Ascending aorta (tissue), 2 donors: ENCODE data around the gene APP. TPM values are rescaled to one million over a fixed set of nuclear protein-coding genes. Genes with fewer than 3 reads are reported as not detected.
"Not testable (repeated sequence)": the region's sequence is repeated elsewhere in the genome, so short reads cannot be mapped to it uniquely, and the experiment has no call there.

ENCODE experiments used
- DNase-seq, 2 donors: peaks; one replicate each; pipeline ENCODE4 v3.0.0-alpha.2; 2019; ENCODE audit warnings: low spot score in 2 of 2
- H3K27ac ChIP-seq, 2 donors: fragments of 200-600 bp; sonication (generic); one replicate each; pipeline ENCODE4 v1.5.1; 2016 to 2017; ENCODE audit warnings: mild to moderate bottlenecking in 1 of 2
- H3K27me3 ChIP-seq: fragments of 200-600 bp; sonication (generic); one replicate; pipeline ENCODE4 v1.5.1; 2017
- H3K36me3 ChIP-seq, 2 donors: fragments of 200-600 bp; sonication (generic); one replicate each; pipeline ENCODE4 v1.5.1; 2016
- H3K4me1 ChIP-seq, 2 donors: fragments of 200-600 bp; sonication (generic); one replicate each; pipeline ENCODE4 v1.5.1; 2016 to 2017; ENCODE audit warnings: mild to moderate bottlenecking in 1 of 2
- H3K4me3 ChIP-seq, 2 donors: fragments of 200-600 bp; sonication (generic); one replicate each; pipeline ENCODE4 v1.5.1; 2016 to 2017; ENCODE audit warnings: mild to moderate bottlenecking in 1 of 2
- H3K9me3 ChIP-seq, 2 donors: fragments of 200-600 bp; sonication (generic); one replicate each; pipeline ENCODE4 v1.5.1; 2016
- CTCF ChIP-seq, 3 experiments: fragments of 200-600 bp in 2 of 3; fragments of 450-650 bp in 1 of 3; sonication (generic) in 2 of 3; IDR thresholded peaks; one replicate each; pipeline ENCODE4 v1.5.1; 2016 to 2019; ENCODE audit warnings: antibody characterized with exemption in 3 of 3, mild to moderate bottlenecking in 1 of 3, moderate library complexity in 1 of 3
- intact Hi-C: fragments of 100-400 bp; cut with DNase I; formaldehyde crosslinking; loops from one replicate; pipeline ENCODE4 v1.15.1; 2023
- total RNA-seq: library from RNA; depleted of rRNA; stranded (reverse); fragments of >200 nt; gene quantifications from one replicate; pipeline ENCODE4 v1.1.0, GENCODE V29; 2016

Gene APP
- total RNA-seq, 1 donor from 2014 or later, result 350 TPM

DNA sequence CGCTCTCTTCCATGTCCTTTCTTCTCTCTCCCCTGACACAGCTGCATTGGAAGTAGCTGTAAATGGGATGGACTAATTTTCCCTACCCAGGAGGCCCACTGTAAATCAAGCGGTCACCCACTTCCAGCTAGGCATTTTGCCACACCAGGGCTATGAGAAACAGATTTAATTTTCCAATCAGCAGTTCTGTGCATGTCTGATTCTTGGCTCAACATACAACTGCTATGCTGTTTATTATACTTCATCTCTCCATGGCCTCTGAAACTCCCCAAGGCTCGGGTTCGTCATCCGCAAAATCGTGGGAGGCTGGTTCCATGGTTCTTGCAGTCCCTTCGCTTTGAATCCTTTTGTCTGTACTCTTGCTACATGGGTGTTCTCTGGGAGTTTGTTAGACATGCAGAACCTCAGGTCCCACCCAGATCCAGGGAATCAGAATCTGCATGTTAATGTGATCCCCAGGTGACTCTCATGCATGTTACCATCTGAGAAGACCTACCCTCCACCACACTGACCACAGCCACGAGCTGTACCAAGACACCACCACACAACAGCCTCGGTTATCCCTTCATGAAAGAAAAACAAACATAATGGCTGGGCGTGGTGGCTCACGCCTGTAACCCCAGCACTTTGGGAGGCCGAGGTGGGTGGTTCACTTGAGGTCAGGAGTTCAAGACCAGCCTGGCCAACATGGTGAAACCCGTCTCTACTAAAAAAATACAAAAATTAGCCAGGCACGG is 245.3 kb downstream of the APP start:
- intact Hi-C loops, result loop anchor here (5.0 kb wide), 1 partner anchor 227 kb away; no protein-coding TSS in a partner anchor
- H3K27me3 ChIP-seq, result no peaks in the 10 kb centered on the region
- peaks cover 4 to 38% of the 10 kb centered on the region in 2 donors for H3K4me1 ChIP-seq
- no peak overlapping the region for H3K4me3 ChIP-seq
- TF ChIP-seq CTCF (IDR thresholded peaks at IDR 0.05), result no peak
- H3K9me3 ChIP-seq, result no peaks in the 10 kb centered on the region
- no peaks in the 10 kb centered on the region for H3K36me3 ChIP-seq
- peak overlapping the region; percentile 86 to 92 for H3K27ac ChIP-seq
- no peak for DNase-seq

GRCh38 chr21:25918152-25918551 is 252.4 kb downstream of the APP start:
- H3K9me3 ChIP-seq, H3K27me3 ChIP-seq, H3K27ac ChIP-seq, DNase-seq, intact Hi-C loops, H3K36me3 ChIP-seq, H3K4me3 ChIP-seq, H3K4me1 ChIP-seq: not testable (repeated sequence)

GRCh38 chr21:25916226-25916625 is 254.3 kb downstream of the APP start:
- intact Hi-C loops, result no loop called here
- H3K9me3 ChIP-seq, result no peaks in the 10 kb centered on the region
- TF ChIP-seq CTCF (IDR thresholded peaks at IDR 0.05), result no peak

GRCh38 chr21:25913479-25913878 is 257.1 kb downstream of the APP start:
- no peak overlapping the region for H3K4me3 ChIP-seq
- no peak for DNase-seq
- no peak overlapping the region for H3K27ac ChIP-seq
- no peaks in the 10 kb centered on the region for H3K36me3 ChIP-seq
- intact Hi-C loops, result no loop called here
- no peak for TF ChIP-seq CTCF (IDR thresholded peaks at IDR 0.05)
- no peaks in the 10 kb centered on the region for H3K9me3 ChIP-seq
- H3K4me1 ChIP-seq, result no peaks in the 10 kb centered on the region
- H3K27me3 ChIP-seq, result no peaks in the 10 kb centered on the region

More at GRCh38 chr21:25916226-25916625, 254.3 kb downstream of the APP start:
- Histone ChIP-seq H3K36me3 (no peaks in the 10 kb centered on the region), H3K27me3 (no peaks in the 10 kb centered on the region), H3K4me1 (no peaks in the 10 kb centered on the region), H3K4me3 (no peak overlapping the region), H3K27ac (no peak overlapping the region)
- DNase-seq, result no peak

DNA sequence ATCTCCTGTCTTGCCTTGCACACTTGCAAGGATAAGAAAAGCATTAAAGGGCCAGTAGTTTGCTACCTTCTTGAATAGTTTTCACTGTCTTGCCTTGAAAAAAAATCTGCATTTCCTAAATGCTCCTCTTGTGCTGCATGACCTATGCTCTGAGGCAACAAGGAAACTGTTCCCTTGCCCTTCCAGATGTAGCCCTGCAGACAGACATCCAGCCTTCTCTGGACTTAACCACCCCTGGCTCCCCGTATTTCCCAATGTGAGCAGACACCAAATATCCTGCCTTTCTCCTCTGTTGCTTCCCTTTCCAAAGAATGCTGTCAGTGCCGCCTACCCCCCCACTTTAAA is 258.2 kb downstream of the APP start:
- intact Hi-C loops, result no loop called here
- Histone ChIP-seq H3K36me3 (no peaks in the 10 kb centered on the region), H3K4me1 (peaks cover 0 to 8% of the 10 kb centered on the region in 2 donors), H3K27ac (no peak overlapping the region), H3K9me3 (no peaks in the 10 kb centered on the region), H3K27me3 (no peaks in the 10 kb centered on the region), H3K4me3 (no peak overlapping the region)
- TF ChIP-seq CTCF (IDR thresholded peaks at IDR 0.05), result no peak
- no peak for DNase-seq

GRCh38 chr21:25911730-25912401 is 258.7 kb downstream of the APP start:
- Histone ChIP-seq H3K36me3 (no peaks in the 10 kb centered on the region), H3K27ac (no peak overlapping the region), H3K4me1 (peaks cover 0 to 8% of the 10 kb centered on the region in 2 donors), H3K4me3 (no peak overlapping the region), H3K27me3 (no peaks in the 10 kb centered on the region), H3K9me3 (no peaks in the 10 kb centered on the region)
- intact Hi-C loops, result no loop called here
- no peak for TF ChIP-seq CTCF (IDR thresholded peaks at IDR 0.05)
- no peak for DNase-seq
